ENCODE measurements around the gene PHLPP1.
A peak's percentile ranks its signal among the peaks of the same experiment; 100 is the strongest.
"Not testable (repeated sequence)": the region's sequence is repeated elsewhere in the genome, so short reads cannot be mapped to it uniquely, and the experiment has no call there.

Gene PHLPP1

GRCh38 chr18:62702259-62702658, 13.1 kb upstream of the PHLPP1 start:
- 93 to 98% methylated on average over 6 to 7 of the region's 9 CpGs for WGBS, 2 experiments (ENCODE audit: insufficient coverage in 2 of 2)
- H3K36me3 ChIP-seq (ENCODE audit: control insufficient read depth, insufficient read depth, low read length) = no peaks in the 10 kb centered on the region
- no peak overlapping the region for H3K27ac ChIP-seq (ENCODE audit: low read depth, low read length, severe bottlenecking)
- no peaks in the 10 kb centered on the region for H3K4me1 ChIP-seq (ENCODE audit: control insufficient read depth, insufficient read depth, low read length, poor library complexity, severe bottlenecking)
- no peak overlapping the region for H3K4me3 ChIP-seq (ENCODE audit: extremely low read depth, insufficient read depth, low read length, poor library complexity, severe bottlenecking)
- no peaks in the 10 kb centered on the region for H3K9me3 ChIP-seq (ENCODE audit: control insufficient read depth, low read length)

- H3K27ac ChIP-seq (ENCODE audit: low read depth, low read length, severe bottlenecking); H3K4me1 ChIP-seq (ENCODE audit: control insufficient read depth, insufficient read depth, low read length, poor library complexity, severe bottlenecking); H3K4me3 ChIP-seq (ENCODE audit: extremely low read depth, insufficient read depth, low read length, poor library complexity, severe bottlenecking); H3K9me3 ChIP-seq (ENCODE audit: control insufficient read depth, low read length); H3K36me3 ChIP-seq (ENCODE audit: control insufficient read depth, insufficient read depth, low read length): not testable (repeated sequence)
- 83% methylated on average over 6 of the region's 8 CpGs; no CpG with 5 or more reads in 1 of the 2 experiments for WGBS, 2 experiments (ENCODE audit: insufficient coverage in 2 of 2)
Observed at GRCh38 chr18:62706879-62707278, 8.5 kb upstream of the PHLPP1 start.

GRCh38 chr18:62709908-62710307, 5.4 kb upstream of the PHLPP1 start:
- H3K4me1 ChIP-seq (ENCODE audit: control insufficient read depth, insufficient read depth, low read length, poor library complexity, severe bottlenecking); H3K4me3 ChIP-seq (ENCODE audit: extremely low read depth, insufficient read depth, low read length, poor library complexity, severe bottlenecking); H3K36me3 ChIP-seq (ENCODE audit: control insufficient read depth, insufficient read depth, low read length); H3K27ac ChIP-seq (ENCODE audit: low read depth, low read length, severe bottlenecking); H3K9me3 ChIP-seq (ENCODE audit: control insufficient read depth, low read length): not testable (repeated sequence)
- 95 to 100% methylated on average over 3 to 8 of the region's 11 CpGs for WGBS, 2 experiments (ENCODE audit: insufficient coverage in 2 of 2)

GRCh38 chr18:62710417-62710816, 4.9 kb upstream of the PHLPP1 start:
- peaks cover 5% of the 10 kb centered on the region for H3K4me1 ChIP-seq (ENCODE audit: control insufficient read depth, insufficient read depth, low read length, poor library complexity, severe bottlenecking)
- no peaks in the 10 kb centered on the region for H3K9me3 ChIP-seq (ENCODE audit: control insufficient read depth, low read length)
- no peak overlapping the region for H3K27ac ChIP-seq (ENCODE audit: low read depth, low read length, severe bottlenecking)
- H3K36me3 ChIP-seq (ENCODE audit: control insufficient read depth, insufficient read depth, low read length) = no peaks in the 10 kb centered on the region
- H3K4me3 ChIP-seq (ENCODE audit: extremely low read depth, insufficient read depth, low read length, poor library complexity, severe bottlenecking) = no peak overlapping the region

GRCh38 chr18:62711781-62712180, 3.6 kb upstream of the PHLPP1 start:
- Histone ChIP-seq H3K27ac (ENCODE audit: low read depth, low read length, severe bottlenecking) (no peak overlapping the region), H3K36me3 (ENCODE audit: control insufficient read depth, insufficient read depth, low read length) (no peaks in the 10 kb centered on the region), H3K4me1 (ENCODE audit: control insufficient read depth, insufficient read depth, low read length, poor library complexity, severe bottlenecking) (peaks cover 5% of the 10 kb centered on the region), H3K9me3 (ENCODE audit: control insufficient read depth, low read length) (no peaks in the 10 kb centered on the region), H3K4me3 (ENCODE audit: extremely low read depth, insufficient read depth, low read length, poor library complexity, severe bottlenecking) (no peak overlapping the region)
- 96 to 97% methylated on average over 4 to 11 of the region's 13 CpGs for WGBS, 2 experiments (ENCODE audit: insufficient coverage in 2 of 2)

GRCh38 chr18:62713651-62714247, 1.6 kb upstream of the PHLPP1 start:
- Histone ChIP-seq H3K4me1 (ENCODE audit: control insufficient read depth, insufficient read depth, low read length, poor library complexity, severe bottlenecking) (peaks cover 5% of the 10 kb centered on the region), H3K27ac (ENCODE audit: low read depth, low read length, severe bottlenecking) (no peak overlapping the region), H3K9me3 (ENCODE audit: control insufficient read depth, low read length) (no peaks in the 10 kb centered on the region), H3K4me3 (ENCODE audit: extremely low read depth, insufficient read depth, low read length, poor library complexity, severe bottlenecking) (no peak overlapping the region), H3K36me3 (ENCODE audit: control insufficient read depth, insufficient read depth, low read length) (no peaks in the 10 kb centered on the region)
- 90% methylated on average over 8 of the region's 17 CpGs; no CpG with 5 or more reads in 1 of the 2 experiments for WGBS, 2 experiments (ENCODE audit: insufficient coverage in 2 of 2)

- 3% methylated on average over 28 to 37 of the region's 50 CpGs for WGBS, 2 experiments (ENCODE audit: insufficient coverage in 2 of 2)
- Histone ChIP-seq H3K4me1 (ENCODE audit: control insufficient read depth, insufficient read depth, low read length, poor library complexity, severe bottlenecking) (peaks cover 8% of the 10 kb centered on the region), H3K4me3 (ENCODE audit: extremely low read depth, insufficient read depth, low read length, poor library complexity, severe bottlenecking) (peak overlapping the region; percentile 65), H3K27ac (ENCODE audit: low read depth, low read length, severe bottlenecking) (peak overlapping the region; percentile 90), H3K36me3 (ENCODE audit: control insufficient read depth, insufficient read depth, low read length) (no peaks in the 10 kb centered on the region), H3K9me3 (ENCODE audit: control insufficient read depth, low read length) (no peaks in the 10 kb centered on the region)
Observed at GRCh38 chr18:62714671-62715435, 488 bp upstream of the PHLPP1 start.

GRCh38 chr18:62715759-62716615, 646 bp downstream of the PHLPP1 start:
- Histone ChIP-seq H3K9me3 (ENCODE audit: control insufficient read depth, low read length) (no peaks in the 10 kb centered on the region), H3K36me3 (ENCODE audit: control insufficient read depth, insufficient read depth, low read length) (no peaks in the 10 kb centered on the region), H3K4me3 (ENCODE audit: extremely low read depth, insufficient read depth, low read length, poor library complexity, severe bottlenecking) (peak overlapping the region; percentile 65), H3K27ac (ENCODE audit: low read depth, low read length, severe bottlenecking) (peak overlapping the region; percentile 90), H3K4me1 (ENCODE audit: control insufficient read depth, insufficient read depth, low read length, poor library complexity, severe bottlenecking) (peaks cover 15% of the 10 kb centered on the region)
- WGBS, 2 experiments (ENCODE audit: insufficient coverage in 2 of 2) = 0% methylated on average over 107 to 110 of the region's 127 CpGs

- Histone ChIP-seq H3K9me3 (ENCODE audit: control insufficient read depth, low read length) (no peaks in the 10 kb centered on the region), H3K36me3 (ENCODE audit: control insufficient read depth, insufficient read depth, low read length) (no peaks in the 10 kb centered on the region), H3K27ac (ENCODE audit: low read depth, low read length, severe bottlenecking) (peak overlapping the region; percentile 36), H3K4me3 (ENCODE audit: extremely low read depth, insufficient read depth, low read length, poor library complexity, severe bottlenecking) (peak overlapping the region; percentile 65), H3K4me1 (ENCODE audit: control insufficient read depth, insufficient read depth, low read length, poor library complexity, severe bottlenecking) (peaks cover 15% of the 10 kb centered on the region)
- WGBS, 2 experiments (ENCODE audit: insufficient coverage in 2 of 2) = 0% methylated on average over 49 to 54 of the region's 68 CpGs
Observed at GRCh38 chr18:62716619-62717168, 1.4 kb downstream of the PHLPP1 start.

GRCh38 chr18:62717169-62717924, 2.0 kb downstream of the PHLPP1 start:
- peaks cover 21% of the 10 kb centered on the region for H3K4me1 ChIP-seq (ENCODE audit: control insufficient read depth, insufficient read depth, low read length, poor library complexity, severe bottlenecking)
- peak overlapping the region; percentile 43 for H3K27ac ChIP-seq (ENCODE audit: low read depth, low read length, severe bottlenecking)
- WGBS, 2 experiments (ENCODE audit: insufficient coverage in 2 of 2) = 0 to 1% methylated on average over 11 to 15 of the region's 16 CpGs
- H3K36me3 ChIP-seq (ENCODE audit: control insufficient read depth, insufficient read depth, low read length) = no peaks in the 10 kb centered on the region
- peak overlapping the region; percentile 65 for H3K4me3 ChIP-seq (ENCODE audit: extremely low read depth, insufficient read depth, low read length, poor library complexity, severe bottlenecking)
- no peaks in the 10 kb centered on the region for H3K9me3 ChIP-seq (ENCODE audit: control insufficient read depth, low read length)

Measured in mesodermal cell (in vitro differentiated cells).